Mammary epithelial cell (primary cell): ENCODE data around the gene ZNF679.

ENCODE experiments used
- CTCF ChIP-seq, 2 donors: IDR thresholded peaks in 1 of 2; conservative IDR thresholded peaks in 1 of 2; 2 replicates each; pipeline ENCODE4 v1.5.1; 2011 to 2012; ENCODE audit warnings: inconsistent platforms in 2 of 2, low read length in 2 of 2, mild to moderate bottlenecking in 2 of 2, control low read depth in 1 of 2, low read depth in 1 of 2; ENCODE audit not compliant: insufficient read depth in 1 of 2; ENCODE audit errors: extremely low read depth in 1 of 2
- EZH2 ChIP-seq: IDR thresholded peaks from 2 replicates; pipeline ENCODE4 v1.6.1; 2012; ENCODE audit warnings: low read length, inconsistent platforms, borderline replicate concordance

- TF ChIP-seq CTCF (conservative IDR thresholded peaks at IDR 0.05 in 1 of 2, IDR thresholded peaks at IDR 0.05 in 1 of 2; ENCODE audit: extremely low read depth in 1 of 2, insufficient read depth in 1 of 2, low read depth in 1 of 2, low read length in 2 of 2) (peak; percentile 1 to 35), EZH2 (no peak)
Measured at GRCh38 chr7:64183126-64183742, 45.0 kb upstream of the ZNF679 start.
